ENCODE results near the gene TLCD2. TPM values are rescaled to one million over a fixed set of nuclear protein-coding genes. Genes with fewer than 3 reads are reported as not detected.
A peak's percentile ranks its signal among the peaks of the same experiment; 100 is the strongest.

Gene TLCD2
- total RNA-seq, 1 experiment from 2014 or later: 12.0 TPM

- peak; percentile 94 to 95 for DNase-seq
- peaks cover 5% of the 10 kb centered on the region for H3K36me3 ChIP-seq (ENCODE audit: control insufficient read depth, insufficient read depth, low read length)
- H3K4me1 Mint-ChIP-seq (ENCODE audit: low read depth, unreplicated experiment): peaks cover 45% of the 10 kb centered on the region
- no TSS peak for BruUV-seq (replicated peaks)
- H3K9me3 Mint-ChIP-seq (ENCODE audit: unreplicated experiment): no peaks in the 10 kb centered on the region
- peak overlapping the region; percentile 99 for H3K27ac Mint-ChIP-seq (ENCODE audit: unreplicated experiment)
- H3K27me3 Mint-ChIP-seq (ENCODE audit: insufficient read depth, unreplicated experiment): no peaks in the 10 kb centered on the region
- peak overlapping the region; percentile 94 for H3K4me3 ChIP-seq (ENCODE audit: low read depth, low read length)
- peak overlapping the region; percentile 85 for H3K4me3 Mint-ChIP-seq (ENCODE audit: unreplicated experiment)
- peaks cover 76% of the 10 kb centered on the region for H3K36me3 Mint-ChIP-seq (ENCODE audit: insufficient read depth, unreplicated experiment)
- CTCF ChIA-PET: interaction anchor here (0.8 to 2.5 kb wide), 7 partner anchors 18 to 72 kb away, joined by 3 to 28 read pairs (median 12); partner anchors contain the start of gene RILP
- H3K4me1 ChIP-seq: peaks cover 36% of the 10 kb centered on the region
- POLR2A ChIA-PET: interaction anchor here (0.5 to 3.4 kb wide), 13 partner anchors 9 to 577 kb away, joined by 3 to 81 read pairs (median 9); partner anchors contain the start of genes INPP5K, PRPF8, RILP and SERPINF2
- intact Hi-C loops (cut with micrococcal nuclease; ENCODE audit: unreplicated experiment): loop anchor here (2.0 to 10.0 kb wide), 2 partner anchors 46 to 150 kb away; no protein-coding TSS in a partner anchor
- TF ChIP-seq CTCF (IDR thresholded peaks at IDR 0.05; ENCODE audit: insufficient read depth in 1 of 2, low read depth in 1 of 2, low read length in 1 of 2, severe bottlenecking in 1 of 2, unreplicated experiment in 1 of 2): no peak
- no peaks in the 10 kb centered on the region for H3K27me3 ChIP-seq (replicated peaks; ENCODE audit: control insufficient read depth, insufficient read depth, low read length)
- H3K9me3 ChIP-seq: no peaks in the 10 kb centered on the region
Measured at GRCh38 chr17:1714980-1715802, 5.0 kb upstream of the TLCD2 start.

- Mint-ChIP-seq H3K4me3 (ENCODE audit: unreplicated experiment) (peak overlapping the region; percentile 85), H3K4me1 (ENCODE audit: low read depth, unreplicated experiment) (peaks cover 45% of the 10 kb centered on the region), H3K9me3 (ENCODE audit: unreplicated experiment) (no peaks in the 10 kb centered on the region), H3K36me3 (ENCODE audit: insufficient read depth, unreplicated experiment) (peaks cover 76% of the 10 kb centered on the region), H3K27me3 (ENCODE audit: insufficient read depth, unreplicated experiment) (no peaks in the 10 kb centered on the region), H3K27ac (ENCODE audit: unreplicated experiment) (peak overlapping the region; percentile 99)
- ChIA-PET CTCF (interaction anchor here (0.8 to 2.5 kb wide), 6 partner anchors 8 to 151 kb away, joined by 3 to 28 read pairs (median 5); partner anchors contain the start of gene RILP), POLR2A (interaction anchor here (1.0 to 3.4 kb wide), 4 partner anchors 30 to 65 kb away, joined by 3 to 81 read pairs (median 12); partner anchors contain the start of gene PRPF8)
- TF ChIP-seq CTCF (IDR thresholded peaks at IDR 0.05; ENCODE audit: insufficient read depth in 1 of 2, low read depth in 1 of 2, low read length in 1 of 2, severe bottlenecking in 1 of 2, unreplicated experiment in 1 of 2): no peak
- peaks cover 36% of the 10 kb centered on the region for H3K4me1 ChIP-seq
- no peaks in the 10 kb centered on the region for H3K27me3 ChIP-seq (replicated peaks; ENCODE audit: control insufficient read depth, insufficient read depth, low read length)
- peak overlapping the region; percentile 94 for H3K4me3 ChIP-seq (ENCODE audit: low read depth, low read length)
- no peaks in the 10 kb centered on the region for H3K9me3 ChIP-seq
- no TSS peak for BruUV-seq (replicated peaks)
- intact Hi-C loops (cut with micrococcal nuclease; ENCODE audit: unreplicated experiment): loop anchor here (2.0 to 10.0 kb wide), 2 partner anchors 46 to 150 kb away; no protein-coding TSS in a partner anchor
- DNase-seq: peak; percentile 100
- H3K36me3 ChIP-seq (ENCODE audit: control insufficient read depth, insufficient read depth, low read length): peaks cover 5% of the 10 kb centered on the region
Measured at GRCh38 chr17:1714427-1714979, 4.3 kb upstream of the TLCD2 start.

GRCh38 chr17:1713878-1714426, 3.8 kb upstream of the TLCD2 start:
- DNase-seq: peak; percentile 78 to 85
- intact Hi-C loops (cut with micrococcal nuclease; ENCODE audit: unreplicated experiment): loop anchor here (2.0 to 10.0 kb wide), 2 partner anchors 45 to 151 kb away; no protein-coding TSS in a partner anchor
- POLR2A ChIA-PET: interaction anchor here (0.6 to 2.5 kb wide), 5 partner anchors 10 to 72 kb away, joined by 3 to 20 read pairs (median 3); partner anchors contain the start of genes PRPF8 and WDR81

More at GRCh38 chr17:1713878-1714426, 3.8 kb upstream of the TLCD2 start:
- Histone ChIP-seq H3K27me3 (replicated peaks; ENCODE audit: control insufficient read depth, insufficient read depth, low read length) (no peaks in the 10 kb centered on the region), H3K4me1 (peaks cover 36% of the 10 kb centered on the region), H3K4me3 (ENCODE audit: low read depth, low read length) (peak overlapping the region; percentile 94), H3K9me3 (no peaks in the 10 kb centered on the region), H3K36me3 (ENCODE audit: control insufficient read depth, insufficient read depth, low read length) (peaks cover 5% of the 10 kb centered on the region)
- H3K27ac Mint-ChIP-seq (ENCODE audit: unreplicated experiment): peak overlapping the region; percentile 99
- TF ChIP-seq CTCF (IDR thresholded peaks at IDR 0.05; ENCODE audit: insufficient read depth in 1 of 2, low read depth in 1 of 2, low read length in 1 of 2, severe bottlenecking in 1 of 2, unreplicated experiment in 1 of 2): peak; percentile 52 to 73
- no TSS peak for BruUV-seq (replicated peaks)
- peaks cover 76% of the 10 kb centered on the region for H3K36me3 Mint-ChIP-seq (ENCODE audit: insufficient read depth, unreplicated experiment)
- no peaks in the 10 kb centered on the region for H3K9me3 Mint-ChIP-seq (ENCODE audit: unreplicated experiment)
- H3K4me3 Mint-ChIP-seq (ENCODE audit: unreplicated experiment): peak overlapping the region; percentile 85
- peaks cover 45% of the 10 kb centered on the region for H3K4me1 Mint-ChIP-seq (ENCODE audit: low read depth, unreplicated experiment)
- CTCF ChIA-PET: interaction anchor here (0.7 to 2.5 kb wide), 8 partner anchors 8 to 151 kb away, joined by 3 to 28 read pairs (median 4); partner anchors contain the start of genes RILP, RPA1 and SMYD4
- no peaks in the 10 kb centered on the region for H3K27me3 Mint-ChIP-seq (ENCODE audit: insufficient read depth, unreplicated experiment)
